ENCODE data around the gene TOPAZ1.
"Not testable (repeated sequence)": the region's sequence is repeated elsewhere in the genome, so short reads cannot be mapped to it uniquely, and the experiment has no call there.

Gene TOPAZ1

GRCh38 chr3:44337248-44337785, 95.6 kb downstream of the TOPAZ1 start:
- no peak for DNase-seq

GRCh38 chr3:44338010-44338827, 96.5 kb downstream of the TOPAZ1 start, which contains the start of gene TCAIM:
Gene TCAIM (plus strand): TSS chr3:44338766. CDS start chr3:44354783, 16,017 bp downstream.
- DNase-seq = peak; percentile 82

GRCh38 chr3:44338828-44339127, 97.1 kb downstream of the TOPAZ1 start:
- no peak for DNase-seq

- no peak for DNase-seq
These were observed 97.7 kb downstream of the TOPAZ1 start for GRCh38 chr3:44339181-44340057.

GRCh38 chr3:44340058-44340395, 98.3 kb downstream of the TOPAZ1 start:
- no peak for DNase-seq

- DNase-seq = no peak
These were observed 100.6 kb downstream of the TOPAZ1 start for GRCh38 chr3:44342176-44342790.

GRCh38 chr3:44343421-44343820, 101.7 kb downstream of the TOPAZ1 start:
- no peak for DNase-seq

GRCh38 chr3:44346590-44346989, 104.9 kb downstream of the TOPAZ1 start:
- DNase-seq = not testable (repeated sequence)

- DNase-seq = no peak
These were observed 107.3 kb downstream of the TOPAZ1 start for GRCh38 chr3:44348993-44349392.

- no peak for DNase-seq
These were observed 111.8 kb downstream of the TOPAZ1 start for GRCh38 chr3:44353355-44353924.

- DNase-seq = no peak
These were observed 113.8 kb downstream of the TOPAZ1 start for GRCh38 chr3:44355362-44356033.

- no peak for DNase-seq
These were observed 117.6 kb downstream of the TOPAZ1 start for GRCh38 chr3:44359146-44359751.

GRCh38 chr3:44363591-44363990, 121.9 kb downstream of the TOPAZ1 start:
- DNase-seq = no peak

GRCh38 chr3:44365952-44366351, 124.3 kb downstream of the TOPAZ1 start:
- no peak for DNase-seq

- DNase-seq = no peak
These were observed 133.8 kb downstream of the TOPAZ1 start for GRCh38 chr3:44375450-44375849.
